ENCODE measurements around the gene STK39.

Gene STK39

DNA sequence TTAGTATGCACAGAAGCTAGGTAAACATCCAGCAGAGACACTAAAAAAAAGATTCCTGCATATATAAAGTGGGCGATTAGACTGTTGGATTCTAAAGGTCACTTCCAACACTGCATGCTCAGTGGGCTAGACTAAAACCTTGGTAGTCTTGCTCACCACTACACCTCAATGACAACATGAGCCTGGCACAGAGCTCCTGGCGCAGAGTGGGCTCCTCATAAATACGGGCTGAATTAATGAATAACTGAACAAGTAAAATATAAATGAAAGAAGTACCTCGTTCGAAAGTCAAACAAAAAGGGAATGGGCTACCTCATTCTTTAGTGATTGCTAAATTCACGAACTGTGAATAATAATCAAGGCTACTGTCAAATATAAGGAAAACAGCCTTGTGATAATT lies 185.3 kb downstream of the STK39 start:
- Histone ChIP-seq H3K36me3 (ENCODE audit: control insufficient read depth, insufficient read depth, low read length) (no peaks in the 10 kb centered on the region), H3K27me3 (ENCODE audit: control insufficient read depth, insufficient read depth, low read length) (no peaks in the 10 kb centered on the region), H3K4me2 (ENCODE audit: low read length) (no peak overlapping the region), H3K9me3 (ENCODE audit: control insufficient read depth, low read length) (no peaks in the 10 kb centered on the region), H3K4me1 (no peaks in the 10 kb centered on the region), H2AFZ (no peak overlapping the region), H3K79me2 (no peaks in the 10 kb centered on the region), H3K27ac (no peak overlapping the region), H3K4me3 (ENCODE audit: low read depth, low read length) (no peak overlapping the region), H3K9ac (no peak overlapping the region)
- TF ChIP-seq, protein P1, sequence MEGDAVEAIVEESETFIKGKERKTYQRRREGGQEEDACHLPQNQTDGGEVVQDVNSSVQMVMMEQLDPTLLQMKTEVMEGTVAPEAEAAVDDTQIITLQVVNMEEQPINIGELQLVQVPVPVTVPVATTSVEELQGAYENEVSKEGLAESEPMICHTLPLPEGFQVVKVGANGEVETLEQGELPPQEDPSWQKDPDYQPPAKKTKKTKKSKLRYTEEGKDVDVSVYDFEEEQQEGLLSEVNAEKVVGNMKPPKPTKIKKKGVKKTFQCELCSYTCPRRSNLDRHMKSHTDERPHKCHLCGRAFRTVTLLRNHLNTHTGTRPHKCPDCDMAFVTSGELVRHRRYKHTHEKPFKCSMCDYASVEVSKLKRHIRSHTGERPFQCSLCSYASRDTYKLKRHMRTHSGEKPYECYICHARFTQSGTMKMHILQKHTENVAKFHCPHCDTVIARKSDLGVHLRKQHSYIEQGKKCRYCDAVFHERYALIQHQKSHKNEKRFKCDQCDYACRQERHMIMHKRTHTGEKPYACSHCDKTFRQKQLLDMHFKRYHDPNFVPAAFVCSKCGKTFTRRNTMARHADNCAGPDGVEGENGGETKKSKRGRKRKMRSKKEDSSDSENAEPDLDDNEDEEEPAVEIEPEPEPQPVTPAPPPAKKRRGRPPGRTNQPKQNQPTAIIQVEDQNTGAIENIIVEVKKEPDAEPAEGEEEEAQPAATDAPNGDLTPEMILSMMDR (IDR thresholded peaks at IDR 0.05): no peak

DNA sequence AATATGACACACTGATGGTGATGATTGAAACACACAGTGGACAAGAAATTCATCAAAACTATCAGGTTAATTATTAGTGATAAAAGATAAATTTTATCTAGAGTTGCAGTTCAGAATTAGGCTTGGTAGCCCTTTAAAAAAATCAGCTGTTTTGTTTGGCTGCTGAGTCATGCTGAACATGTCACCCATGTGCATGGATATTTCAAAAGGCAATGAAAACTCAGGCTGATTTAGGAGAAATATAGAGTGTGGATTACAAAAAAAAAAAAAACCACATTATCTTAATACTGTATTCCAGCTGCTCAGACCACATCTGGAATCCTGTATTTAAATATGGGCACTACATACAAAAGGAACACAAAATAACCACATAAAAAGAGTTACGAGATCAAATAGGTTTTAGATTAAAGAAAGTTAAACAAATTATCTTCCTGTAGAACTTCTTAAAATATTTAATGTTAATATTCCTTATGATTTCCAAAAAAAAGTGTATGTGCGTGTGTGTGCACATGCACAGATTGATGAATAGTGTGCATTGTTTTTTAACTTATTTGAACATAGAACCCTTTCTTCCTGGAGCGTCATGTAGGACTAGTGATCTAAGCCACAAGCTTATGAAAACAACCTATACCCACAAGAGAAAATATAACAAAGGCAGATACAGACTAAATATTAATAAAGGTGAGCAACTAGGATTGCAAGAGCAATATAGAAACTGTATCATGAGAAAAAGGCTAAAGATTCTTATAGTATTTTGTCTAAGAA lies 186.2 kb downstream of the STK39 start:
- no peak overlapping the region for H3K4me2 ChIP-seq (ENCODE audit: low read length)
- H3K4me1 ChIP-seq: no peaks in the 10 kb centered on the region
- H3K27me3 ChIP-seq (ENCODE audit: control insufficient read depth, insufficient read depth, low read length): no peaks in the 10 kb centered on the region
- TF ChIP-seq, protein P1 (IDR thresholded peaks at IDR 0.05): no peak
- H3K27ac ChIP-seq: no peak overlapping the region
- H3K4me3 ChIP-seq (ENCODE audit: low read depth, low read length): no peak overlapping the region
- H3K36me3 ChIP-seq (ENCODE audit: control insufficient read depth, insufficient read depth, low read length): no peaks in the 10 kb centered on the region
- no peaks in the 10 kb centered on the region for H3K79me2 ChIP-seq
- H3K9ac ChIP-seq: no peak overlapping the region
- no peaks in the 10 kb centered on the region for H3K9me3 ChIP-seq (ENCODE audit: control insufficient read depth, low read length)
- no peak overlapping the region for H2AFZ ChIP-seq

DNA sequence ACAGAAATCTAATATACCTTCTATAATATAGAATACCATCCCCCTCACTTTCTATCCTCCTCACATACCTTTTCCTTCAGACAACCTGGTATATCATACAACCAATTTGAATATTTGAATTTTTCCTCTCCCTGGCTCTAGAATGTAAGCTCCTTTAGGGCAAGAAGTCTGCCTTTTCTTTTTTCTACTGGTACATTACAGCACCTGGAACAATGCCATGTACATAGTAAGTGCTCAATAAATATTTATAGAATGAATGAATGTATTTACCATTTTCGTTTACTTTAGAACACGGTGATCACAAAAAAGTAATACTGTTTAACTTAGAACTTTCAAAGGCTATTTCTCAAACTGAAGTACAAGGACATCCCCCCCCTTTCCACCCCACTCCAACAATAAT lies 187.6 kb downstream of the STK39 start:
- Histone ChIP-seq H3K27me3 (ENCODE audit: control insufficient read depth, insufficient read depth, low read length) (no peaks in the 10 kb centered on the region), H3K27ac (no peak overlapping the region), H3K9me3 (ENCODE audit: control insufficient read depth, low read length) (no peaks in the 10 kb centered on the region), H3K79me2 (no peaks in the 10 kb centered on the region), H3K4me1 (no peaks in the 10 kb centered on the region), H3K36me3 (ENCODE audit: control insufficient read depth, insufficient read depth, low read length) (no peaks in the 10 kb centered on the region), H2AFZ (no peak overlapping the region), H3K4me3 (ENCODE audit: low read depth, low read length) (no peak overlapping the region), H3K4me2 (ENCODE audit: low read length) (no peak overlapping the region), H3K9ac (no peak overlapping the region)
- TF ChIP-seq, protein P1 (IDR thresholded peaks at IDR 0.05): no peak

DNA sequence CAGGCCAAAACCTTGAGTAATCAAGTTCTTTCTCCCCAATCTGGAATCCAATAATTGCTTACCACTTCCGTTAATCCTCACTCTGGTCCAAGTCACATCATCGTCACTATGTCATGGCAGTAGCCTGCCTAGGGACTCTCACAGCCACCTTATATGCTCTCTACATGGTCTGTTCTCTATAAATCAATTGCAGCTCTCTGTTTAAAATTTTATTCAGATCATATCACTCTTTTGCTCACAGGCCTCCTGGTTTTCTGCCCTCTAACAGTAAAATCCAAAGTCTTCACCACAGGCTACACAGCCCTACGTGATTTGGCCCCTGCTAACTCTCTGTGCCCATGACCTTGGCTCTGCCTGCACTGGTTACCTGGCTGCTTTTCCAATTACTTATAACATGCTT lies 188.7 kb downstream of the STK39 start:
- Histone ChIP-seq H3K36me3 (ENCODE audit: control insufficient read depth, insufficient read depth, low read length) (no peaks in the 10 kb centered on the region), H3K27me3 (ENCODE audit: control insufficient read depth, insufficient read depth, low read length) (no peaks in the 10 kb centered on the region), H3K27ac (no peak overlapping the region), H3K4me2 (ENCODE audit: low read length) (no peak overlapping the region), H3K9me3 (ENCODE audit: control insufficient read depth, low read length) (no peaks in the 10 kb centered on the region), H2AFZ (no peak overlapping the region), H3K4me1 (no peaks in the 10 kb centered on the region), H3K79me2 (no peaks in the 10 kb centered on the region), H3K4me3 (ENCODE audit: low read depth, low read length) (no peak overlapping the region), H3K9ac (no peak overlapping the region)
- TF ChIP-seq, protein P1 (IDR thresholded peaks at IDR 0.05): no peak

DNA sequence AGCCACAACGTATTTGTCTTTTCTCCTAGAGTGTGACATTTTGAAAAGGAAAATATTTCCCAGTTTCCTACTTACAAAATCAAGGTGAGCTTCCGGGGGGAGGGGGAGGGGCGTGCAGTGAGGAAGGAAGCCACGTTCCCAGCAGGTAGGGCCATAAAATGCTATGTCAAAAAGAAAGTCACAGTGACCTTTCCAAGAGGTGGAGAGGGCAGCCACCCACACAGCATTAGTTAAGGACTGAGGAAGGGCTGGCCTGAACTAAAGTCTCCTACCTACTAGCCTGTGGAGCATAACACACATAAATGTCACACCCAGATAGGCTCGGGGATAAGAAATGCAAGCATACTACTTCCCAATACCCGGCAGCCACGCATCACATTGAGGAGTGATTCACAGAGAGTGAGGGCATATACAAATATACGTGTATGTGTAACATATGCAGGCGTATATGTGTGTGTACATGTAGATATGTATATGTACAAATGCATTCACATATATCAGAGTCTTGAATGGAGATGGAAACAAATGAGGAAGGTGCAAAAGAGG lies 191.1 kb downstream of the STK39 start:
- TF ChIP-seq, protein P1 (IDR thresholded peaks at IDR 0.05): no peak
- no peak overlapping the region for H3K27ac ChIP-seq
- no peaks in the 10 kb centered on the region for H3K79me2 ChIP-seq
- H3K9ac ChIP-seq: no peak overlapping the region
- no peak overlapping the region for H3K4me2 ChIP-seq (ENCODE audit: low read length)
- H3K36me3 ChIP-seq (ENCODE audit: control insufficient read depth, insufficient read depth, low read length): no peaks in the 10 kb centered on the region
- H2AFZ ChIP-seq: no peak overlapping the region
- no peaks in the 10 kb centered on the region for H3K4me1 ChIP-seq
- H3K27me3 ChIP-seq (ENCODE audit: control insufficient read depth, insufficient read depth, low read length): no peaks in the 10 kb centered on the region
- no peaks in the 10 kb centered on the region for H3K9me3 ChIP-seq (ENCODE audit: control insufficient read depth, low read length)
- no peak overlapping the region for H3K4me3 ChIP-seq (ENCODE audit: low read depth, low read length)

Measured in parathyroid adenoma (tissue), 2 donors.